ENCODE data around the gene TOGARAM1. TPM values are rescaled to one million over a fixed set of nuclear protein-coding genes. Genes with fewer than 3 reads are reported as not detected.
"Not testable (repeated sequence)": the region's sequence is repeated elsewhere in the genome, so short reads cannot be mapped to it uniquely, and the experiment has no call there.

Gene TOGARAM1
- total RNA-seq, 1 donor from 2014 or later: 44.0 TPM

GRCh38 chr14:45038256-45038655, 76.3 kb downstream of the TOGARAM1 start:
- DNase-seq (ENCODE audit: low read depth): peak; percentile 47

GRCh38 chr14:45038865-45039264, 76.9 kb downstream of the TOGARAM1 start:
- DNase-seq (ENCODE audit: low read depth): no peak

- DNase-seq (ENCODE audit: low read depth): no peak
These were observed 77.4 kb downstream of the TOGARAM1 start for GRCh38 chr14:45039390-45039789.

DNA sequence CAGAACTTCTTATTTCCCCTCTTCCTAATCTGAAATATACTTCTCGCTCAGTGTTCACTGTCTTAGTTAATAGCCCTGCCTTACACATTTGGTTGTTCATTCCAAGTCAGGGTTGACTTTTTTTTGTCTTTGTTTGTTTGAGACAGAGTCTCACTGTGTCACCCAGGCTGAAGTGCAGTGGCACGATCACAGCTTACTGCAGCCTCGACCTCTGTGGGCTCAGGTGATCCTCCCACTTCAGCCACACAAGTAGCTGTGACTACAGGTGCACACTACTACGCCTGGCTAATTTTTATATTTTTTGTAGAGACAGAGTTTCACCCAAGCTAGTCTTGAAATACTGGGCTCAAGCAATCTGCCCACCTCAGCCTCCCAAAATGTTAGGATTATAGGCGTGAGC, 79.7 kb downstream of the TOGARAM1 start:
- no peak for DNase-seq (ENCODE audit: low read depth)

DNA sequence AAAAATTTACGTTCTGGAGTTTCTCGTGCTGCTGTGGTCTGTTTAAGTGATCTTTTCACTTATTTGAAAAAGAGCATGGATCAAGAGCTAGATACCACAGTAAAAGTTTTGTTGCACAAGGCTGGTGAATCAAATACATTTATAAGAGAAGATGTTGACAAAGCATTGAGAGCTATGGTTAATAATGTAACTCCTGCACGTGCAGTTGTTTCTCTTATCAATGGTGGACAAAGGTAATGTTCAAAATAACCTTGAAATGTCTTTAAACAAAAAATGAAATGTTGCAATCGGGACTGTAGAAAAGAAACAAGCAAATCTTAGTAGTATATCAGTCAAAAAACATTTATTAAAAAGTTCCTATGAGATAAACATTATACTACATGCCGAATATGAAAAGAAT, 82.6 kb downstream of the TOGARAM1 start:
- DNase-seq (ENCODE audit: low read depth): no peak

DNA sequence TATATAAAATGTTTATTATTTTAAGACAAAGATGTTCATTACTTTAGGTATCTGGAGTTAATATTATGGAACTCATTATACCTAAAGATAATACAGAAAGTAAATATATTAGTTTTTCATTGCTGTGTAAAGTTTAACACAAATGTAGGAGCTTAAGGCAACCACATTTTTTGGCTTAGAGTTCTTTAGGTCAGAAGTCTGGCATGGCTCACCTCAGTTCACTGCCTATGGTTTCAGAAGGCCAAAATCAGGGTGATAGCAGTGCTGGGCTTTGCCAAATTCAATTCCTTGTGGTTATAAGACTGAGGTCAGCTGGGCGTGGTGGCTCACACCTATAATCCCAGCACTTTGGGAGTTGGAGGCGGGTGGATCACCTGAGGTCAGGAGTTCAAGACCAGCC, 86.4 kb downstream of the TOGARAM1 start:
- DNase-seq (ENCODE audit: low read depth): no peak

GRCh38 chr14:45051180-45051579, 89.2 kb downstream of the TOGARAM1 start:
- DNase-seq (ENCODE audit: low read depth): no peak

DNA sequence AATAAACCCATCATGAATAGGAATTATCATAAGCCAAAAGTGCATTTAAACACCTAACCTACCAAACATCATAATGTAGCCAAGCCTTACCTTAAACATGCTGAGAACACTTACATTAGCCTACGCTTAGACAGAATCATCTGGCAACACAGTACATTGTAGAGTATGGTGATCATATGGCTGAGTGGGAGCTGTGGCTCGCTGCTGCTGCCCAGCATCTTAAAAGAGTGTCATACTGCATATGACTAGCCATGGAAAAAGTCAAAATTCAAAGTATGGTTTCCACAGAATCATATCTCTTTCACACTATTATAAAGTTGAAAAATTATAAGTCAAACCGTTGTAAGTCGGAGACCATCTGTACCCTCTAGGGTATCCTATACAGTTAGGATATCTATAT, 89.9 kb downstream of the TOGARAM1 start:
- no peak for DNase-seq (ENCODE audit: low read depth)

GRCh38 chr14:45057349-45057748, 95.4 kb downstream of the TOGARAM1 start:
- no peak for DNase-seq (ENCODE audit: low read depth)

DNA sequence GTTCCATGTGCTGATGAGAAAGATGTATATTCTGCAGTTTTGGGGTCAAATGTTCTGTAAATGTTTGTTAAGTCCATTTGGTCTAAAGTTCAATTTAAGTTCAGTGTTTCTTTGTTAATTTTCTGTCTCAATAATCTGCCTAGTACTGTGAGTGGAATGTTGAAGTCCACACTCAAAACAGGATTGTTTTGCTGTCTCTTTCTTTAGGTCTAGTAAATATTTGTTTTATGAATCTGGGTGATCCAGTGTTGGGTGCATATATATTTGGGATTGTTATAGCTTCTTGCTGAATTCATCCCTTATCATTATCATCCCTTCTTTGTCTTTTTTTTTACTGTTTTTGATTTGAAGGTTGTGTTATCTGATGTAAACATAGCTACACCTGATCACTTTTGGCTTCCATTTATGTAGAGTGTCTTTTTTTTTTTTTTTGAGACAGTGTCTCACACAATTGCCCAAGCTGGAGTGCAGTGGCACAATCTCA, 95.9 kb downstream of the TOGARAM1 start:
- no peak for DNase-seq (ENCODE audit: low read depth)

DNA sequence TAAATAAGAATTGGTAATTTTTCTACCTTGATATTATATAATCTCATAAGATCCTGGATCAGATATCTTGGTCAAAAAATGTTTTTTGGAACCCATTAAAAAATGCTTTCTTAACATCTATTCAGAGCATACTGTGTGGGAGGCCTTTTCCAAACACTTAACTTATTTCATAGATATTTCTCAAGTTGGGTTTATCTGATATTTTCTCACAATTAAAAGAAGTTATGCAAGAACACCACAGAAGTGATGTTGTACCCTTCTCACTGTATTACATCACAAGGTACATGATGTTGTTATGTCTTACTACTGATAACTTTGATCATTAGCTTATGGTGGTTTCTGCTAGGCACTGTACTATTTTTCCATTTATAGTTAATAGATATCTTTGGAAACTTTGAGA, 98.6 kb downstream of the TOGARAM1 start:
- no peak for DNase-seq (ENCODE audit: low read depth)

DNA sequence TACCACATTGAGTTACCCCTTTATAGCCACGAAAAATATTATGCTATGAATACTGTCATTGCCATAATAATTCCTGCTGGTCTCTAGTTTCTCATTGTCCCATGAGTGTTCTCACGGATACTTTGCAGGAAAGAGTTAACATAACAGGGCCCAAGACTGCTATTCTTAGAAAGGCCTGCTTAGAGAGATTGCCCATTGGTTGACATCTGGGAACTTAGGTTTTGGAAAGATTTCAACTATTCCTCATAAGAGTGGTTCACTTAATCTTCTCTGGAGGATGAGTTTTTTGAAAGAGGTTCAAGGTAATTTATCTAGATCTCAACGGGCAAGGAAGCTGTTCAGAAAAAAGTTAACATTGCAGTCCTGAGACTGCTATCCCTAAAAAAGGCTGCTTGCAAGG, 103.5 kb downstream of the TOGARAM1 start:
- DNase-seq (ENCODE audit: low read depth): peak; percentile 82

GRCh38 chr14:45065956-45066355, 104.0 kb downstream of the TOGARAM1 start:
- peak; percentile 78 for DNase-seq (ENCODE audit: low read depth)

- no peak for DNase-seq (ENCODE audit: low read depth)
These were observed 104.7 kb downstream of the TOGARAM1 start for GRCh38 chr14:45066667-45067066.

GRCh38 chr14:45068396-45068795, 106.4 kb downstream of the TOGARAM1 start:
- no peak for DNase-seq (ENCODE audit: low read depth)

DNA sequence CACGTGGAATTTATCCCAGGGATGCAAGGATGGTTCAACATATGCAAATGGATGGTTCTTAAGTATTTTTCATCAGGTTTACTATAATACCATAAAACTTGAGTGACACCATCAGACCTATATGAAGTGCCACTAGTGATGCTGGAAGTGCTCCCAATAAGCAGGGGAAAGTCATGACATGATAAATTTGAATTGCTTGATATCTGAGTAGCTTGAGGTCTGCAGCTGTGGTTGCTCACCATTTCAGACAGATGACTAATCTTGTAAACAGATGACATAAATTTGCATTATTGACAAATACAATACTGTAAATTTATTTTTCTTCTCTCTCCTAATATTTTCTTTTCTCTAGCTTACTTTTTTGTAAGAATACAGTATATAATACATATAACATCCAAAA, 108.2 kb downstream of the TOGARAM1 start:
- peak; percentile 70 for DNase-seq (ENCODE audit: low read depth)

DNA sequence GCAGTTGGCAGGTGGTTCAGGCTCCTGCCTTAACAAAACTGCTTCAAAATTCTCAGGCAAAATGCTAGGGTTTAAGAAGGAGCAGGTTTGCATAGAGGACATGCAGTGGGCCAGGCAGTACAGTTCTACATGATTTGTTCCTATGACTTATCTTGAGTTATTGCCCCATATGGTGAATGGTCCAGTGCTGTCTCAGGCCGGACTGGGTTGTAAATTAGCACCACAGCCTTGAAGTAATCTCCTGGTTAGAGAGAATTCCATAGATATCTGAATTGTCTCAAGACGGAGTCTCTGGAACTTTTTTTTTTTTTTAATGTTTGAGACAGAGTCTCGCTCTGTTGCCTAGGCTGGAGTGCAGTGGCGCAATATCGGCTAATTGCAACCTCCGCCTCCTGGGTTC, 110.1 kb downstream of the TOGARAM1 start:
- no peak for DNase-seq (ENCODE audit: low read depth)

DNA sequence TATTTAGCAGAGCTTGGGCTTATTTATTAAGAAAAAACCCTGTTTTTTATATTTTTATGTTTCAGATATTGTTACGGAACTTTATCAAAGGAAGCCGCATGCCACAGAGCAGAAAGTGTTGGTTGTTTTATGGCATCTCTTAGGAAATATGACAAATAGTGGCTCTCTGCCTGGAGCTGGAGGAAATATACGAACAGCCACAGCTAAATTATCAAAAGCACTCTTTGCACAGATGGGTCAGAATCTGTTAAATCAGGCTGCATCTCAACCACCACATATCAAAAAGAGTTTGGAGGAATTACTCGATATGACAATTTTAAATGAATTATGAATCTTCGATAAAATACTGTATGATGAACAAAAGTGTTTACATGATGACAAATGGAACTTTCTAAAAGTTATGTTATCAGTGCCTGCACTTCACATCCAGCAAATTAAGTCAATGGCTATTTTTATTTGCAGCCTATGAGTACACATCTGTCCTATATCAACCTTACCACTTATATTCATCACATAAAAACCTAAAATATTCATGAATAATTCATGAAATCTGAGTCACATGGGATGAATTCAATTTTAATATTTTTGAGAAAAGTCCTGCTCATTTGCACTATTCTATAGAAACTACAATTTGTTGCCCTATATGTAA, 111.4 kb downstream of the TOGARAM1 start:
- no peak for DNase-seq (ENCODE audit: low read depth)

GRCh38 chr14:45078323-45078722, 116.3 kb downstream of the TOGARAM1 start:
- DNase-seq (ENCODE audit: low read depth): no peak

DNA sequence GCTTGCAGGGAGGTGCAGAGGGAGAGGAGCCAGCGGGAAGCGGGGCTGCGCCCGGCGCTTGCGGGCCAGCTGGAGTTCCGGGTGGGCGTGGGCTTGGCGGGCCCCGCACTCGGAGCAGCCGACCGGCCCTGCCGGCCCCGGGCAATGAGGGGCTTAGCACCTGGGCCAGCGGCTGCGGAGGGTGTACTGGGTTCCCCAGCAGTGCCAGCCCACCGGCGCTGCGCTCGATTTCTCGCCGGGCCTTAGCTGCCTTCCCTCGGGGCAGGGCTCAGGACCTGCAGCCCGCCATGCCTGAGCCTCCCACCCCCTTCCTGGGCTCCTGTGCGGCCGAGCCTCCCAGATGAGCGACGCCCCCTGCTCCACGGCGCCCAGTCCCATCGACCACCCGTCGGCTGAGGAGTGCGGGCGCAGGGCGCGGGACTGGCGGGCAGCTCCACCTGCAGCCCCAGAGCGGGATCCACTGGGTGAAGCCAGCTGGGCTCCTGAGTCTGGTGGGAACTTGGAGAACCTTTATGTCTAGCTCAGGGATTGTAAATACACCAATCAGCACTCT, 118.5 kb downstream of the TOGARAM1 start:
- DNase-seq (ENCODE audit: low read depth): not testable (repeated sequence)

GRCh38 chr14:45081096-45081495, 119.1 kb downstream of the TOGARAM1 start:
- not testable (repeated sequence) for DNase-seq (ENCODE audit: low read depth)

DNA sequence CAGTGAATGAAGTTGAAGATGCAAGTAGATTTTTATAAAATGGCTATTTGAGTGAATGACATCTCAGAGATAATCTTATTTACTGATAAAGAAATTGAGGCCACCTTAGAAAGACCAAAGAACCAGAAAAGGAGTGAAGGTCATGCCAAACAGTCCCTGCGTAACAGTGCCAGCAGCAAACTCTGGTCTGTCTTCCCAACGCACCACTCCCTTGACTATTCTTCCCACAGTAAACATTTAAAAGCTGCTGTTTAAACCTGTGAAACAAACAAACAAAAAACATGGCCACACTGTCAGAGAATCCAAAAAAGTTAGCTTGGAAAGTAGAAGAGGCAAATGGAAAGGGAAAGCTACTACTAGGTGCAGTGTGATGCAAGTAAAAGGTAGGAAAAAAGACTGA, 120.4 kb downstream of the TOGARAM1 start:
- no peak for DNase-seq (ENCODE audit: low read depth)

- no peak for DNase-seq (ENCODE audit: low read depth)
These were observed 121.6 kb downstream of the TOGARAM1 start for GRCh38 chr14:45083617-45083975.
